ENCODE measurements around the gene CFAP45.

CFAP45 gene

GRCh38 chr1:159935719-159936272 is 35.8 kb upstream of the CFAP45 start:
- no peak for DNase-seq

GRCh38 chr1:159935305-159935704 is 35.3 kb upstream of the CFAP45 start:
- DNase-seq = no peak

- no peak for DNase-seq
These were observed 34.4 kb upstream of the CFAP45 start for GRCh38 chr1:159934136-159935039.

- DNase-seq = no peak
These were observed 33.4 kb upstream of the CFAP45 start for GRCh38 chr1:159933347-159933746.

GRCh38 chr1:159932296-159933285 is 32.6 kb upstream of the CFAP45 start:
- no peak for DNase-seq

GRCh38 chr1:159931795-159932173 is 31.8 kb upstream of the CFAP45 start:
- no peak for DNase-seq

- DNase-seq = no peak
These were observed 31.3 kb upstream of the CFAP45 start for GRCh38 chr1:159931101-159931794.

- DNase-seq = no peak
These were observed 30.7 kb upstream of the CFAP45 start for GRCh38 chr1:159930634-159931033.

- DNase-seq = no peak
These were observed 30.3 kb upstream of the CFAP45 start for GRCh38 chr1:159930216-159930615.

GRCh38 chr1:159929155-159930051 is 29.4 kb upstream of the CFAP45 start:
- no peak for DNase-seq

- DNase-seq = no peak
These were observed 28.6 kb upstream of the CFAP45 start for GRCh38 chr1:159928491-159929050.

- no peak for DNase-seq
These were observed 28.0 kb upstream of the CFAP45 start for GRCh38 chr1:159927849-159928431.

- DNase-seq = no peak
These were observed 27.4 kb upstream of the CFAP45 start for GRCh38 chr1:159927211-159927848.

GRCh38 chr1:159925719-159926078 is 25.7 kb upstream of the CFAP45 start:
- DNase-seq = no peak

- DNase-seq = peak; percentile 94
These were observed 25.1 kb upstream of the CFAP45 start, which contains the start of gene TAGLN2 for GRCh38 chr1:159924791-159925718. TAGLN2 (minus strand) TSS chr1:159925507; CDS start chr1:159920509, 4,998 bp downstream.

- peak; percentile 72 for DNase-seq
These were observed 24.2 kb upstream of the CFAP45 start for GRCh38 chr1:159924025-159924790.

- peak; percentile 84 for DNase-seq
These were observed 23.4 kb upstream of the CFAP45 start for GRCh38 chr1:159923203-159924024.

All from activated CD4-positive, alpha-beta T cell treated with anti-CD3 and anti-CD28 coated beads, Interleukin-10, Interleukin-2, amounts not matched to agents 100 ng/mL and 50 ng/mL, durations not matched to agents 16 hours and 8 hours (primary cell).